HL-60/S4 treated with phorbol 12-myristate 13-acetate at 8.2 ng/mL for 4 days and 3 days (cell line): Measurements from ENCODE around the gene APEH.

Source experiments
- in situ Hi-C: fragments of 300-500 bp; cut with MboI; formaldehyde crosslinking; loops from 2 replicates; pipeline ENCODE4 v1.15.0; 2022; ENCODE audit warnings: low sequenced_read_pairs

APEH gene

GRCh38 chr3:49722896-49723295, 48.7 kb downstream of the APEH start:
- in situ Hi-C loops: no loop called here

DNA sequence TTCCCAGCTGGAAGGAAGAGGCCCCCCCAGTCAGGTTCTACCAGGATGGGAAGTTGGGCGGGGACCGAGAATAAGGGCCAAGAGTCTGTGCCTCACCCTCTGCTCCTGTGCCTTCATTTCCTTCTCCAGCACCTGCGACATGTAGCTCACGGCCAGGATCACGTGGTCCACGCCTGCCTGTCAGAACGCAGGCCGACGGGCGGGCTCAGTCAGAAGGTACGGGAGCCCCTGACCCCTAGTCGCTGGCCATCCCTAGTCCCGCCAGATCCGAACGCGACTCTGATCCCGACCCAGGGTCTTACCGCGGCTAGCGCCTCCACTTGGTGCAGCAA, 49.1 kb downstream of the APEH start:
- in situ Hi-C loops: no loop called here

- in situ Hi-C loops: no loop called here
These were observed 49.7 kb downstream of the APEH start, which contains the start of gene GMPPB for GRCh38 chr3:49723628-49724551. TSS of gene GMPPB (minus strand) at chr3:49723951. CDS start at chr3:49723726, 225 bp downstream.

DNA sequence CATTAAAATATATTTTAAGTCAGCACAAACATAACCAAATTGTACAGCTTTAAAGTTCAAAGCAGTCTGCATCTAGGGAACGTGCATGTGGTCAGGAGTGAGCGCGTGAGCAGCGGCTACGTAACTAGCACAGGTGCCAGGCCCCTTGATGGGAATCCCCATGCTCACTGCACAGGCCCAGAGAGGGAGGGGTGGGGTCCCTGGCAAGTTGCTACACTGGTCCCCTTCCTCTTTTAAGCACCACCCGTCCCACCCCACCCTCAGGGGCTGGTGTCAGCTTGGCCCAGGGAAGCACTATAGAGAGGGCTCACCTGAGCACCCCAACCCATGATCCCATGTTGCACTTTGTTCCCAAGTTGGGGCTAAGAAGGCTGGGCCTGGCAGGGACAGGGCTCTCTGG, 50.4 kb downstream of the APEH start:
- in situ Hi-C loops: no loop called here

GRCh38 chr3:49725906-49726681, 51.9 kb downstream of the APEH start:
- in situ Hi-C loops: no loop called here

GRCh38 chr3:49727154-49727923, 53.2 kb downstream of the APEH start:
- in situ Hi-C loops: no loop called here

- in situ Hi-C loops: no loop called here
These were observed 53.8 kb downstream of the APEH start for GRCh38 chr3:49727924-49728361.

- in situ Hi-C loops: no loop called here
These were observed 55.9 kb downstream of the APEH start for GRCh38 chr3:49729966-49730609.

DNA sequence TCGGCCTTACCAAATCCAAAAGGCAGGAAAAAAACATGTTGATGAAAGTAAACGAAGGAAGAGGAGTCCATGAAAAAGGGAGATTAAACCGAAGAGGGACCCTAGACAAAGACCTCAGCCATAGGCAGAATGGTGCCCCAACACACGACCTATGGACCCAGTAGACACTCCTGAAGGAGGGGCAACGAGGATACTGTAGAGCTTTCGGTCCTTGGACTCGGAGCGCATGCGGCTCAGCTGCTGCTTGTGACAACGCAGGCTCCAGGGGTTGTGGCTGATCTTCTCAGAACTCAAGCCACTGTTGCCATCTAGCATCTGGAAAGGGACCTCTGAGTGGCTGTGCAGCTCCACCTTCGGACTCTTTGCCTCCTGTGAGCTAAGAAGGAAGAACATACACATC, 58.4 kb downstream of the APEH start:
- in situ Hi-C loops: no loop called here

- in situ Hi-C loops: no loop called here
These were observed 59.4 kb downstream of the APEH start for GRCh38 chr3:49733551-49733950.
